Measurements from ENCODE around the gene FLOT1. TPM values are rescaled to one million over a fixed set of nuclear protein-coding genes. Genes with fewer than 3 reads are reported as not detected.

FLOT1 gene
- total and polyA plus RNA-seq, 2 of the 13 experiments (the other 11 are each of a cell fraction or from before 2014, with no cell fraction given), result 82.3 to 130 TPM

DNA sequence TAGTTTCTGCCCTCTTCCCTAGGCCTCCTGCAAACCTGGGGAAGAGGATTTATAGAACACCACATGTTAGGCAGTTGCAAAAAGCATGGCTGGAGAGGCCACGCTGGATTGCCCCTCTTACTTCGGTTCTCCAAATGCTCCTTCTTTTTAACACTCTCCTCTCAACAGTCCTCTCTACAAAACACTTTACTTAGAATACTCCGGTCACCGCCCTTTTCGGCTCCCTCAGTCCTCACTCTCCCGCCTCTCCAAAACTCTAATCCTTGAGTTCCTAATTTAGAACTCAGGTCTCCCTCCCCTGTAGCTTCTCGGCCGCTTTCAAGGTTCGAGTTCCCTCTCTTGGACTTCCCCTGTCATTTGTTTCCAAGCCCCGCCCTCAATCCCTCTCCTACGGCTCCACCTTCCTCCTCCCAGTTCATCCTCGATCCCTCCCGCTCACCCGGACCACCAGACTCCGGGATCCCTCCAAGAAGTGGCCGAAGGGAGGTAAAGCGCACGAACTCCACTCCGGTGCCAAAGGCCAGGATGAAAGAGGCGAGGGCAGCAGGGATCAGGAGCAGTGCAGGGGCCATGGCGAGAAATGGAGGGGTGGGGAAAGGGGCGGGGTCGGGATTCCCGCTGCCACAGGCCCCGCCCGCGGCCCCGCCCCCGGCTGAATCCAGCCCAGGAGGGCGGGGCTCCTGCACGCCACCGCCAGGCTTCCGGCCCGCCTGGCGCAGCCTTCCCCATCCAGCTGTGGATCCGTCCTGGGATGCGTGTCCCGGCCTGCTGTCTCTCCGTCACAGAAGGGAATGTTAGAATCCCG lies 51.9 kb downstream of the FLOT1 start, which contains the start of gene NRM (continued):
- TF ChIP-seq PBX3 (CRISPR knock-in tag; IDR thresholded peaks at IDR 0.05; ENCODE audit: borderline replicate concordance) (0 out of 2 replicates have a peak, but pooled peaks have one; percentile 33), SALL1 (CRISPR knock-in tag; IDR thresholded peaks at IDR 0.05) (peak; percentile 80), ELF4 (CRISPR knock-in tag; IDR thresholded peaks at IDR 0.05; ENCODE audit: borderline replicate concordance) (peak; percentile 56; the same call in 1 of the 2 replicates), AKNA (CRISPR knock-in tag; IDR thresholded peaks at IDR 0.05; ENCODE audit: borderline replicate concordance) (no peak), FOXP4 (CRISPR knock-in tag; IDR thresholded peaks at IDR 0.05) (peak; percentile 52; the same call in 1 of the 2 replicates), ZNF703 (CRISPR knock-in tag; IDR thresholded peaks at IDR 0.05; ENCODE audit: borderline replicate concordance) (no peak), BHLHE40 (IDR thresholded peaks at IDR 0.05; ENCODE audit: low read length) (peak; percentile 41; the same call in 1 of the 2 replicates), ARID4A (CRISPR knock-in tag; IDR thresholded peaks at IDR 0.05; ENCODE audit: borderline replicate concordance) (peak; percentile 79), ZNF567 (CRISPR knock-in tag; IDR thresholded peaks at IDR 0.05; ENCODE audit: borderline replicate concordance) (no peak), RXRA (CRISPR knock-in tag; IDR thresholded peaks at IDR 0.05) (peak; percentile 74)
- TF ChIP-seq, protein P1, sequence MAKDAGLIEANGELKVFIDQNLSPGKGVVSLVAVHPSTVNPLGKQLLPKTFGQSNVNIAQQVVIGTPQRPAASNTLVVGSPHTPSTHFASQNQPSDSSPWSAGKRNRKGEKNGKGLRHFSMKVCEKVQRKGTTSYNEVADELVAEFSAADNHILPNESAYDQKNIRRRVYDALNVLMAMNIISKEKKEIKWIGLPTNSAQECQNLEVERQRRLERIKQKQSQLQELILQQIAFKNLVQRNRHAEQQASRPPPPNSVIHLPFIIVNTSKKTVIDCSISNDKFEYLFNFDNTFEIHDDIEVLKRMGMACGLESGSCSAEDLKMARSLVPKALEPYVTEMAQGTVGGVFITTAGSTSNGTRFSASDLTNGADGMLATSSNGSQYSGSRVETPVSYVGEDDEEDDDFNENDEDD (CRISPR knock-in tag; IDR thresholded peaks at IDR 0.05; ENCODE audit: borderline replicate concordance), result peak; percentile 30; the same call in 1 of the 2 replicates
